Measurements from ENCODE around the gene NBPF15.
"Not testable (repeated sequence)": the region's sequence is repeated elsewhere in the genome, so short reads cannot be mapped to it uniquely, and the experiment has no call there.

The NBPF15 gene

GRCh38 chr1:144461136-144461759 is at the start of gene NBPF15:
NBPF15 (minus strand) TSS chr1:144461669; CDS start chr1:144440003, 21,666 bp downstream.
- DNase-seq (ENCODE audit: low read depth) = not testable (repeated sequence)

- not testable (repeated sequence) for DNase-seq (ENCODE audit: low read depth)
Measured at GRCh38 chr1:144496429-144496828, 35.0 kb upstream of the NBPF15 start.

DNA sequence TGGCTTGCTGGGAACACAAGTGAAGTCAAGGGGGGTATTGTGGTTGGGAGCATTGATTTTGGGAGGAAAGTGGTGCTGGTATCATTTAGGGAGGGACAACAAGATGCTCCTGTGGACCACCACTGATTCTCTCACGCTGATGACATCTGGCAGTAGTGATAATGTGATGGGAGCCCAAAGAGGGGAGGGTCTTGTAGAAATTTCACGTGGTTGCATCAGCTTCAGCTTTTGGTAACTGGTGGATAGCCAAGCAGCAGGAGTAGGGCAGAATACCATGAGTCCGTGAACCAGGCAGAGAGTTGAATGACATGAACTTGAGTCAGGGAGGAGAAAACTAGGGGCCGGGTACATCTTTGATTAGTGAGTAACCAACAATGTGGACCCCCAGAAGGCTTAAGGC is 32.7 kb upstream of the NBPF15 start:
- not testable (repeated sequence) for DNase-seq (ENCODE audit: low read depth)

GRCh38 chr1:144490394-144490793 is 28.9 kb upstream of the NBPF15 start:
- not testable (repeated sequence) for DNase-seq (ENCODE audit: low read depth)

DNA sequence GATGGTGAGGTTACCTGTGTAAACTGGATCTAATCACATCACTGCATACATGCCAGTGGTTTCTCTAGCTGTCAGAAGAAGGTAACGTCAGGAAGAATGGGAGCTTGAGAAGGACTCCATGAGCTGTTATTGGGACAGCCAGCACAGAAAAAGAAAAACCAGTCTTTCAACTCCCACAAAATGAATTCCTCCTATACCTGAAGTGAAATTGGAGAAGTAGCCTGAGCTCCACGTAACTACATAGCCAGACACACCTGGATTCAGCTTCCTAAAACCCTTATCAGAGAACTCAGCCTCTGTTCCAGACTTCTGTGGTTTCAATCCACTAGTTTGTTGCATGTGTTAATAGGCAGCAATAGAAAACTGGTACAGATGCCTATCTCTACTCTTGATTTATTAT is 25.5 kb upstream of the NBPF15 start:
- not testable (repeated sequence) for DNase-seq (ENCODE audit: low read depth)

DNA sequence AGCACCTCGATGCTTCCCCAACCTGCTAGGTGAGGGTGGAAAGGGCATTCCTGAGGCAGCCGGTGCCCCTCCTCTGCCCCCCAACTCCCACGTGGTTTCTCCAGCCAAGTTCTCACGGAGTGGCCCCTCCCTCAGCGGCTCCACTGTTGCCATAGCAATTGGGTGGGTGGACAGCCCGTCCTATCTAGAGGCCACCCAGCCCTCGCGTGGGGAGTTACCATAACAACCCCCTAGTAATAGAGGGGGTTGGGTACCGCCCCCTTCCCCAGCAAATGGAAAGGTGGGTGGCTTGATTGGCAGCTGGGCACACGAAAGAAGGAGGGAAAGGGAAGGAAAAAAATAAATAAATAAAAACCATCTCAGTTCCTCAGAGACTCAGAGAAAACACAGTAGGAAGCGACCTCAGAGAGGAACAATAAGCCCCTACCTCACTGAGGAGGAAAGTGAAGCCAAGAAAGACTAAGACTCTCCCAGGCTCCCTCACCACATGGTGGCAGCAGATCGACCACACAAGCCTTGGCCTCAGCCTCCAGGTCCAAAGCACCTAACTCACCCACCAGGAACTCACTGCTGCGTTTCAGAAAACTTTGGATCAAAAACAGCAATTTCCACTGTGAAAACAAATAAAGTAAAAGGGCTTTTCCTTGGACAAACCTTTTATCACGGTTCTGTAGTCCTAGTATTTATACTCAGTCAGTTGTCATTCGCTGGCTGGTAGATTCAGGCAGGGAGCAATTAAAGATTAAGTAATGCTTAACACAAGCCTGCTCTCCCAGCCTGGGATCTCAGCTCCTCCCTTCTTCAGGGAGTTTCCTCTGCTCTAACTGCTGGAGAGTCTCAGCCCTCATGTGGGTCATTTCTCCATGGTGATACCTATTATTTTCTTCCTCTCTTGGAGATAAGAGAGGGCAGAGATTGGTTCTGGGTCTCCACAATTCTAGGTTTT is 23.9 kb upstream of the NBPF15 start:
- DNase-seq (ENCODE audit: low read depth) = not testable (repeated sequence)

GRCh38 chr1:144473897-144474296 is 12.4 kb upstream of the NBPF15 start:
- DNase-seq (ENCODE audit: low read depth) = not testable (repeated sequence)

- DNase-seq (ENCODE audit: low read depth) = not testable (repeated sequence)
Measured at GRCh38 chr1:144471434-144471833, 10.0 kb upstream of the NBPF15 start.

DNA sequence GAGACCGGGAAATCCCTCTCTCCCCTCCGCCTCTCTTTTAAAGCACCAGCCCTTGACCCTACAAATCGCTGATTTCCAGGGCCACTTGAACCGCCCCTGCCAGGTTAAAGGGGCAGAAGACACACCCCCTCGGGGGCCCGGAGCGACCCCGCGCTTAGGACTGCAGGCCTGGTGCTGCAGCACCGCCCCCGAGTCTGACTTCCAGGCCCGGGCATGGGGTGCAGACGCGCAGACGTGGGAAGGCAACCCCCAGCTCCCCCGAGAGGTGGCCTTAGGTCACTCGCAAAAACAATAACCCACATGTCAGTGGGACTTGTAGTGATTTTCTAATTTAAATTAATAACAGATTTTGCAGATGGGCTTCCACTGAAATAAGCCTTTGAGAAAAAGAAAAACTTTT is 309 bp upstream of the NBPF15 start:
- DNase-seq (ENCODE audit: low read depth) = not testable (repeated sequence)

GRCh38 chr1:144460686-144461085 is 783 bp downstream of the NBPF15 start:
- DNase-seq (ENCODE audit: low read depth) = not testable (repeated sequence)

DNA sequence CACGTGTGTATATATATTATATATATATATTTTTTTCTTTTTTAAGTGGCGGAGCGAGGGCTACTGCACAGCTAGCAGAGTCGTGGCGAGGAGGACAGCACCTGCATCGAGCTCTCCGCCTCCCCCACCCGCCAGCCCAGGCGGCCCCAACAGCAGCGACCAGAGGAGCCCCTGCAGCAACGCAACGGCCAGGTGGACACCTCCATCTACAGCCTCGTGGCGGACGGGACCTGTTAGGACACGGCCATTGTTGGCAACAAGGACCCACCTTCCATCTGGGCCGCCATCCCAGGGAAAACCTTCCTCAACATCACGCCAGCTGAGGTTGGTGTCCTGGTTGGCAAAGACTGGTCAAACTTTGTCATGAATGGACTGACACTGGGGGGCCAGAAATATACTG is 19.1 kb downstream of the NBPF15 start:
- DNase-seq (ENCODE audit: low read depth) = not testable (repeated sequence)

GRCh38 chr1:144439737-144440136 is 21.7 kb downstream of the NBPF15 start:
- not testable (repeated sequence) for DNase-seq (ENCODE audit: low read depth)

- peak; percentile 19 for DNase-seq (ENCODE audit: low read depth)
Measured at GRCh38 chr1:144418891-144419694, 42.4 kb downstream of the NBPF15 start.

GRCh38 chr1:144413404-144414118 is 47.9 kb downstream of the NBPF15 start:
- not testable (repeated sequence) for DNase-seq (ENCODE audit: low read depth)

DNA sequence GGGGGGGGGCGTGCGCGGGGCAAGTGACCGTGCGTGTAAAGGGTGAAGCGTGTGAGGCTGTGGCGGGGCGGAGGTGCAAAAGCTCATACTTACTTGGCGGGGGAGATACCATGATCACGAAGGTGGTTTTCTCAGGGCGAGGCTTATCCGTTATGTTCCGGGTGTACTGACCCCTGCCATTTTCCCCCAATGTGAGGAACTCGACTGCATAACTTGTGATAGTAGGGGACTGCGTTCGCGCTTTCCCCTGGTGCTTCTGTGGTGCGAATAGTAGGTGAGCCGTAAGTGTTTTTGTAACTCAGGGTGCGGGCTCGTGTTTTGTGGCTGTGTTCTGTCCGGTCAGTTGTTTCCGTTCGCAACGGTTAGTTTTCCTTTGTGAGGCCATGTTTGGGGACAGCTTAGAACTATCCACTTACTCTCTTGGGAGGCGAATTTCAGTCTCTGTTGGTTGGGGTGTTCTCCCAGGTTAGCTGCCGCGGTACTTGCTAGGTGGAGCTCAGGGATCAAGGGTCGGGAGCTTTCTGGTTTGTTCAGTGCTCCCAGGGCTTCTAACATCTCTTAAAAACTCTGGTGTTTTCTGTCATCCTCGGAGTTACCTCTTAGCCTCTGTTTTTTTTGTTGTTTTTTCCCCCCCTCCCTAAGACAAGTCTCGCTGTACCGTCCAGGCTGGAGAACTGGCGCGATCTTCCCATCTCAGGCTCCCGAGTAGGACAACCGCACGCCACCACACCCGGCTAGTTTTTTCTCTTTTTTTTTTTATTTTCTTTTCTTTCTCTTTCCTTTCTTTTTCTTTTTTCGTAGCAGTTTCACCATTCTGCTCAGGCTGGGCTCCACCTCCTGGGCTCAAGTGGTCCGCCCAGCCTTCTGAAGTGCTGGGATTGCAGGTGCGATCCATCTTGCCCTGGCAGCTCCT is 48.7 kb downstream of the NBPF15 start:
- peak; percentile 94 for DNase-seq (ENCODE audit: low read depth)

GRCh38 chr1:144412068-144412471 is 49.4 kb downstream of the NBPF15 start:
- peak; percentile 25 for DNase-seq (ENCODE audit: low read depth)

DNA sequence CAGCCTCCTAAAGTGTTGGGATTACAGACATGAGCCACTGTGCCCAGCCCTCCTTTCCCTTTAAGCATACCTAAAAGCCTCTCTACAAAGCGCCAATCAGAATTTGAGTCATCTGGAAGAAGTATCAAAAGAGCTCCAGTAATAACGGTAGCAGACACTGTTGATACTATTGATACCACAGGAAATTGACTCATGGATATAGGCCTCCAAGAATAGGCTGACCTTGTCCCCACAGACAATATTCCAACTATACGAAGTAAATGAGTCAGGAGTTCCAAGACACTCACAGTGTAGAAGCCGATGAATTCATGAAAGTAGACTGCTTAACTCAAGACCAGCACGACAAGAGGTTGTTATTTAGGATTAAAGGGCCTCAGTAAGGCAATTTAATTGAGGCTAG is 58.7 kb downstream of the NBPF15 start:
- not testable (repeated sequence) for DNase-seq (ENCODE audit: low read depth)

DNA sequence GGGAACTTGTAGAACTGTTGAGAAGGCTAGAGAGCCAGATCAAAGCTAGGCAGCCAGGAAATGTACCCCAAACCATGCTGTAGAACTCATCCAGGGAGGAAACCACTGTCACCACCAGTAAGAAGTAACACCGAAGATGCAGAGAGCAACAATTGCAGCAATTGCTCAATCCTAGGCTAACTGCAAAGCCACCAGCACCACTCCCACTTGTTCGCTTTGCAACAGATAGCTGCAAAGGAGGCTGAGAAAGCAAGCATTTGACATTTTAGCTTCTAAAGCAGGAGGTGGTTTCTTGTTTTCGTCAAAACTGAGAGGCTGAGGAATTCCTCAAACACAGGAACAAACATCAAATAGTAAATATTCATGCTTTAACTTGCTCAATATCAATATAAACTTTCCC is 89.8 kb downstream of the NBPF15 start:
- DNase-seq (ENCODE audit: low read depth) = not testable (repeated sequence)
